ENCODE results near the gene SERAC1.

SERAC1 gene

DNA sequence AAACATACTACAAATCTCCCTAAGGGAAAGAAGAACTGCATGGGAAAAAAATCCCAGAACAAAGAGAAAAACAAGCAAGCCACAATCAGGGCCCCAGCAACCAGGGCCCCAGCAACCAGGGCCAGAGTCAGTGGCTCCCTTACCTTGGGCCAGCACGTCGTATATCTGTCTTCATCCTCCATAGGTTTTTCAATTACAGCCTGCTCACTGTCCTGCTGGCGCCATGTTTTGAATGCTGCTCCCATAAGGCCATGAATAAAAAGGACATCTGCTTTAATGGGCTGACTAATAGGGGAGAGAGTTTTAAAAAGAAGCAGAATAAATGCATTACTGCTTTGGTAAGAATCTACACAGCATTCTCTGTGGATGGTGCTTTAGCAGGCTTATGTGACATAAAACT, 49.2 kb downstream of the SERAC1 start:
- DNase-seq: no peak

DNA sequence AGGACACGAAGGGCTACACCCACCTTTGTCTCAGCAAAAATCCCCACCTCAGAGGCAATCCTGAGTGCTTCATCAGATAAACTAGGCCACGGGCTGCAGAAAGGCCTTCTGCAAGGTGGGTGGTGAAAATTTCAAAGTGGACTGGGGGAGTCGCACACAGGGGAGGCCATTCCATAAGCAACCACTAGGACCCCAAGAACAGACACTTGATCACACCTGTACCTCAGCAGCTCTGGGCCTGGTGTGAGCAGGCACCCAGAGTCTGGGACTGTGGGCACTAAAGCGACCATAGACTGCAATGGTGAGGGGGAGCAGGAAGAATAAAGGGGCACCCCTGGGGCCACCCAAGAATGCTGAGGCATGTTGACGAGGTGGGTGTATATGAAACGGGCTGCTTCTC, 52.6 kb downstream of the SERAC1 start:
- no peak for DNase-seq

GRCh38 chr6:158115102-158115501, 53.0 kb downstream of the SERAC1 start:
- DNase-seq: no peak

GRCh38 chr6:158113802-158114201, 54.3 kb downstream of the SERAC1 start:
- no peak for DNase-seq

GRCh38 chr6:158111987-158112386, 56.1 kb downstream of the SERAC1 start:
- no peak for DNase-seq

- no peak for DNase-seq
Measured at GRCh38 chr6:158110986-158111385, 57.1 kb downstream of the SERAC1 start.

DNA sequence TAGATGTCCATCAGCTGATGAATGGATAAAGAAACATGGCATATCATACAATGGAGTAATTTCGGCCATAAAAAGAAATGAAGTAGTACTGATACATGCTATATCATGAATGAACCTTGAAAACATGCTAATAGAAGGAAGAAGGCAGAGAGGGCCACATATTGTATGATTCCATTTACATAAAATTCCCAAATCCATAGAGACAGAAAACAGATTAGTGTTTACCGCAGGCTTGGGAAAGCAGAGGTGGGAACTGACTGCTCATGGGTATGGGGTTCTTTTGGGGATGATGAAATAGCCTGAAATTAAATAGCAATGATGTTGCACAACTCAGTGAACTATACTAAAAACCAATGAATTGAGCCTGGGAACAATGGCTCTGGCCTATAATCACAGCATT, 58.3 kb downstream of the SERAC1 start:
- DNase-seq: no peak

- no peak for DNase-seq
Measured at GRCh38 chr6:158104696-158105095, 63.4 kb downstream of the SERAC1 start.

- DNase-seq: no peak
Measured at GRCh38 chr6:158103228-158103627, 64.8 kb downstream of the SERAC1 start.

DNA sequence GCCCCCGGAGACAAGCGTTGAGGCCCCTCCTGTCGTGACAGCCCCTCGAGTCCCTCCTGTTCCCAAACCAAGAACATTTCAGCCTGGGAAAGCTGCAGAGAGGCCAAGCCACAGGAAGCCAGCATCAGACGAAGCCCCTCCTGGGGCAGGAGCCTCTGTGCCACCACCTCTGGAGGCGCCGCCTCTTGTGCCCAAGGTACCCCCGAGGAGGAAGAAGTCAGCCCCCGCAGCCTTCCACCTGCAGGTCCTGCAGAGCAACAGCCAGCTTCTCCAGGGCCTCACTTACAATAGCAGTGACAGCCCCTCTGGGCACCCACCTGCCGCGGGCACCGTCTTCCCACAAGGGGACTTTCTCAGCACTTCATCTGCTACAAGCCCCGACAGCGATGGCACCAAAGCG, 72.4 kb downstream of the SERAC1 start:
- no peak for DNase-seq

DNA sequence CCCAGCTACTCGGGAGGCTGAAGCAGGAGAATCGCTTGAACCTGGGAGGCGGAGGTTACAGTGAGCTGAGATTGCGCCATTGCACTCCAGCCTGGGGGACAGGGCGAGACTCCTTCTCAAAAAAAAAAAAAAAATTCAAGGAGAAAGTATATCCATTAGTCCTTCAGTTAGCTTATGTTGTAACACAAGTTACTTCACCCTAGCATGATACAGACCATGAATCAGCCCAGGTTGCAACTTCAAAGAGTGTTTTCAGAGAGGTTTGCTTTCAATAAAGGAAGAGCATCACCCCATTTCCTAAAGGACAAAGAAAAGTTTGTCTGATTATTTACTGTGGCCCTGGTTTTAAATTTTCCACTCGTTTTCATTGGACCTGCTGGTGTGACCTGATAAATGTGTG, 73.0 kb downstream of the SERAC1 start:
- no peak for DNase-seq

DNA sequence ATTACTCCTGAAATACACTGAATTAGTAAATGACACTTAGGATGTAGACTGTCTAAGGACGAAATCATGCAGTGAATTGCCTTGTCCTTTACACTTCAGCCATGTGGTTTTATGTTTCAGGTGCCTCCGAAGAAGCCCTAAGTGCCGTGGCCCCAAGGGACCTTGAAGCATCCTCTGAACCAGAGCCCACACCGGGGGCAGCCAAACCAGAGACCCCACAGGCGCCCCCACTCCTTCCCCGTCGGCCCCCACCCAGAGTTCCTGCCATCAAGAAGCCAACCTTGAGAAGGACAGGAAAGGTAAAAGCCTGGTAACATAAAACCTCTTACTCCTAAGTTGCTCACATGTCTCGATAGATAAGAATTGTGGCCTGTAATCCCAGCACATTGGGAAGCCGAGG, 75.3 kb downstream of the SERAC1 start:
- no peak for DNase-seq

DNA sequence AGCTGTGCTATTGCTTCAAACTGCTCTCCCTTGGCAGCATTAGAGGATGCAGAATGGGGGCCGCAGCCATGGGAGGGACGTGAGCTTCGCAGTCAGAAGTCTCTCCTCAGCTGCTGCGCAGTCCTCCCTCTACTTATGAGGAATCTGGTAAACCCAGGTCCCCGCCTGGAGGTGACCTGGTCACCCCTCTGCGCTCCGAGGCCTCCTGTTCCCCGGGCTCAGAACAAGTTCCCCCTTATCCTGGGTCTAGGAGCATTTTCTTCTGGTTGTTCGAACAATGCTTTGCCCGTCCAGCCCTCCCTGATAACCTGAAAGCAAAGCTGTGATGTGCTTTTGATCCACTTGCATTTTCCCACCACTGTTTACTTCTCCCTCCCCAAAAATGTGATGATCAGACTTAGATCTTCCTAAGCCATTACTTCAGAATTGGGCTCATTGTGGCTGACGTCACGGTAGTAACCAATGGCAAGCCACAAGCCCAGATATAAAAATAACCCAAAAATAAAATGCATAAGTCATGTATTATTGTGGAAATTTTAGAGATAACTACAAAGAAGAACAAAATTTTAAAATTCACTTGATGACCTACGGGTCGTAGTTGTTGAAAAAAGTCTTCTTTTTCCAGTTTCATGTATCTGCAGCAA, 80.7 kb downstream of the SERAC1 start:
- DNase-seq: no peak

GRCh38 chr6:158086504-158087223, 81.4 kb downstream of the SERAC1 start:
- DNase-seq: peak; percentile 95

DNA sequence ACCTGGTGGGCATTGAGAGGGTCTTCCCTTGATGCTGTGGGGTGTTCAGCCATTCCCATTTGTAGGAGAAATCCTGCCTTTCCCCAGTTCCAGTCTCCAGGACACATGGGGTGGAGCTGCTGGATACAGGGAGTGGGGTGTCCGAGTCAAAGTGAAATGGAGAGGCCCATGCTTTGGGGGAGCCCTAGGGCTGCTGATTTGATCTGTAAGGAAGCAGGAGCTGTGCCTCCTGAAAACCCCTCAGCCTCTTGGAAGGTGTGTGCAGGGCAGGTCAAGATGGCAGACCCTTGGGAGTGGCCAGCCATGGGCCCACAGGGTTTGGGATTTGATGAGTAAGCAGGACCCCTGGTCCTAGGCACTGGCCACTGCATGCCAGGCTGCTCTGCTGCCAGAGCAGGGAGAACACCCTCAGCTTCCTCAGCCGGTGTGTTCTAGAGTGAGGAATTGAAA, 82.0 kb downstream of the SERAC1 start:
- no peak for DNase-seq

- no peak for DNase-seq
Measured at GRCh38 chr6:158085261-158086053, 82.6 kb downstream of the SERAC1 start.

- DNase-seq: no peak
Measured at GRCh38 chr6:158083455-158084325, 84.4 kb downstream of the SERAC1 start.

DNA sequence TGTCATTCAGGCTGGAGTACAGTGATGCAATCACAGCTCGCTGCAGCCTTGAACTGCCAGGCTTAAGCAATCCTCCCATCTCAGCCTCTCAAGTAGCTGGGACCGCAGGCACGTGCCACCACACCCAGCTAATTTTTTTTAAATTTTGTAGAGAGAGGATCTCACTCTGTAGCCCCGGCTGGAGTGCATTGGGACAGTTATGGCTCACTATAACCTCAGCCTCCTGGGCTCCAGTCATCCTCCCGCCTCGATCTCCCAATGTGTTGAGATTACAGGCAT, 86.5 kb downstream of the SERAC1 start:
- DNase-seq: peak; percentile 48

DNA sequence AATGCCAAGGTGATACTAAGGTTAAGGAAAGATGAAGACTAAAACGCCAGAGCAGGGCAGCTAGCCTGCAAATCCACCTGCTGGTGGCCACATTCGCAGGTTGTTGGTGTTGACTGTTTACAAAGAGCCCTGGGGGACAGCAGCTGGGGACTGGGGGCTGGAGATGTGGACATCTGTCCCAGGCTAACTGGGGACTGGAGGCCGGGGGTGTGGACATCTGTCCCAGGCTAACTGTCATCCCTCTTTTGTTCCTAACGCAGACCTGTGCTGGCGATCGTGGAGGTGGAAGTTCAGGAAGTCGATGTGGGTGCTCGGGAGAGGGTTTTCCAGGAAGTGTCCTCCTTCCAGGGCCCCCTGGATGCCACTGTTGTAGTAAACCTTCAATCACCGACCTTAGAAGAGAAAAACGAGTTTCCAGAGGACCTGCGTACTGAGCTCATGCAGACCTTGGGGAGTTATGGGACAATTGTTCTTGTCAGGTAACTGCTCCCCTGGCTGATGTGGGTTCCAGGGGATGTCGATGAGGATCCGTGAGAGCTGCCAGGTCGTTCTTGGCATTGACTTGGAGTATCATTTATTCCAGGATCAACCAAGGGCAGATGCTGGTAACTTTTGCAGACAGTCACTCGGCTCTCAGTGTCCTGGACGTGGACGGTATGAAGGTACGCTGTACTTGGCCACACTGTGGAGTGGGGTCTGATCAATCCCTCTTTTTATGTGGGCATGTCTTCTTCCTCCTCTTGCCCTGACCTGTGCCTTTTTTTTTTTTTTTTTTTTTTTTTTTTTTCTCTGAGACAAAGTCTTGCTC, 87.0 kb downstream of the SERAC1 start:
- DNase-seq: no peak

- no peak for DNase-seq
Measured at GRCh38 chr6:158078320-158078719, 89.7 kb downstream of the SERAC1 start.

- DNase-seq: no peak
Measured at GRCh38 chr6:158077676-158078075, 90.4 kb downstream of the SERAC1 start.

DNA sequence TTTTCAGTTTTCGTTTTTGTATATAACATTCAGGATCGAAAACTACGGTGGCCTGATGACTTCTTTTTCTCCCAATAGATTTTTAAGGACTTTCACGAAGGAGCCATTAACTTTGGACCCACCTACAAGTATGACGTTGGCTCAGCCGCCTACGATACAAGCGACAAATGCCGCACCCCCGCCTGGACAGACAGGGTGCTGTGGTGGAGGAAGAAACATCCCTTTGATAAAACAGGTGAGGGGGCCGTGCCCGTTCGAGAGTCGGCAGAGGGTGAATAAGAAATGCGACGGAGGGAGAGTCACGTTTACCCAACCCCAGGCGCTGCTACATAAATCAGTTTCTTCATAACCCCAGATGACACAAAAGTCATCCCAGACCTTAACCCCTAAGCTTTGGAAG, 91.5 kb downstream of the SERAC1 start:
- no peak for DNase-seq

Data from GF-D8 (cell line).